ENCODE results near the gene FOXD4L3. TPM values are rescaled to one million over a fixed set of nuclear protein-coding genes. Genes with fewer than 3 reads are reported as not detected.
"Not testable (repeated sequence)": the region's sequence is repeated elsewhere in the genome, so short reads cannot be mapped to it uniquely, and the experiment has no call there.

Gene FOXD4L3
- total RNA-seq, 1 donor from 2014 or later = not detected

- not testable (repeated sequence) for DNase-seq (ENCODE audit: low read depth)
Measured at GRCh38 chr9:68342265-68343025, 39.8 kb downstream of the FOXD4L3 start.

GRCh38 chr9:68343242-68343641 is 40.6 kb downstream of the FOXD4L3 start:
- not testable (repeated sequence) for DNase-seq (ENCODE audit: low read depth); H3K4me3 ChIP-seq (ENCODE audit: low read depth, low read length)

More at GRCh38 chr9:68342265-68343025, 39.8 kb downstream of the FOXD4L3 start:
- not testable (repeated sequence) for H3K4me3 ChIP-seq (ENCODE audit: low read depth, low read length)

- DNase-seq (ENCODE audit: low read depth); H3K4me3 ChIP-seq (ENCODE audit: low read depth, low read length): not testable (repeated sequence)
Measured at GRCh38 chr9:68343992-68344391, 41.3 kb downstream of the FOXD4L3 start.

GRCh38 chr9:68351689-68352088 is 49.0 kb downstream of the FOXD4L3 start:
- DNase-seq (ENCODE audit: low read depth) = not testable (repeated sequence)

More at GRCh38 chr9:68351689-68352088, 49.0 kb downstream of the FOXD4L3 start:
- H3K4me3 ChIP-seq (ENCODE audit: low read depth, low read length) = not testable (repeated sequence)

Other genes with a start within 250 kb of the FOXD4L3 start
- gene ZNG1C, start 60.9 kb upstream of the FOXD4L3 start, total RNA-seq = 12.9 and 22.4 TPM in 2 replicates
- gene PGM5, start 53.7 kb downstream of the FOXD4L3 start, total RNA-seq = 1.2 TPM in 1 of 2 replicates, not detected in the other
- gene TMEM252, start 238.0 kb downstream of the FOXD4L3 start, total RNA-seq = not detected in 2 replicates